Activated CD4-positive, alpha-beta T cell treated with anti-CD3 and anti-CD28 coated beads for 1 hour (primary cell): ENCODE measurements around the gene SNED1.
"Not testable (repeated sequence)": the region's sequence is repeated elsewhere in the genome, so short reads cannot be mapped to it uniquely, and the experiment has no call there.

Source experiments
- DNase-seq: peaks from one replicate; pipeline ENCODE4 v3.0.0-alpha.2; 2020

Gene SNED1

DNA sequence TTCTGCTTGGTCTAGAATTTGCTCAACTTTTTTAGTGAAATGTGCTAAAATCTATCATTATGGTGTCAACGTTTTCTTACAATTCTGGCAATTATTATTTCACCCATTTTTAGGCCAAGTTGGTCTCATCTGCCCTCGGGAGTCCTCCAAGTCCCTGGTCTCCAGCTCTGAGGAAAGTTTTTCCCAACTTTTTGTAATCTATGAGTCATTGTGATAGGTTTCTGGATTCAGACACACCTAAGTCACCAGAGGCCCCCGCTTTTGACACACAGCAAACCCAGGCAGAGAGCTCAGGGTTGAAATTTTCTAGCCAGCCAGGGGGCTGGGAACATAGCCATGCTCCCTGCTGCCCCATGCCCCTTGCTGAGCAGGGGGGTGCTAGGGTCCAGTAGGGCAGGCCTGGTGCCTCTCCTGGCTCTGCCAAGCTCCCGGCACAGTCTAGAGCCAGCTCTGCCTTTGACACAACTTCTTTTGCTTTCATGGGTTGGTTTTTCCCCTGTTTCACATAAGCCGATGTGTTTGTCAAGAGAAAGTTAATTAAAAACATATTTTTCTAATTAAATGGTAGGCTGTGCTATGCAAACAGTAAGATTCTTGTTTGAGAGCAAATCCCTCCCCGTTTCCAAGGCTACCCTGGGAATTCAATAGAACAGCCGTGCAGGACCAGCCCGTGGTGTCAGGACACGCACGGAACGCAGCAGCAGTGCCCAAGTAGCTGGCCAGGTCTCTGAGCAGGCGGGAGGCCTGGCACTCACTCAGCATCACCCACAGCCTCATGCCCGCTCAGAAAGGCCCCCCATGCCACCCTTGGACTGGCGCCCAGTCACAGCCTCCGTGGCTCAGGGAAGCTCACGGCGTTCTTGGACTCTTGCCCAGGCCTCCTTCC, 25.5 kb upstream of the SNED1 start:
- DNase-seq, result no peak

DNA sequence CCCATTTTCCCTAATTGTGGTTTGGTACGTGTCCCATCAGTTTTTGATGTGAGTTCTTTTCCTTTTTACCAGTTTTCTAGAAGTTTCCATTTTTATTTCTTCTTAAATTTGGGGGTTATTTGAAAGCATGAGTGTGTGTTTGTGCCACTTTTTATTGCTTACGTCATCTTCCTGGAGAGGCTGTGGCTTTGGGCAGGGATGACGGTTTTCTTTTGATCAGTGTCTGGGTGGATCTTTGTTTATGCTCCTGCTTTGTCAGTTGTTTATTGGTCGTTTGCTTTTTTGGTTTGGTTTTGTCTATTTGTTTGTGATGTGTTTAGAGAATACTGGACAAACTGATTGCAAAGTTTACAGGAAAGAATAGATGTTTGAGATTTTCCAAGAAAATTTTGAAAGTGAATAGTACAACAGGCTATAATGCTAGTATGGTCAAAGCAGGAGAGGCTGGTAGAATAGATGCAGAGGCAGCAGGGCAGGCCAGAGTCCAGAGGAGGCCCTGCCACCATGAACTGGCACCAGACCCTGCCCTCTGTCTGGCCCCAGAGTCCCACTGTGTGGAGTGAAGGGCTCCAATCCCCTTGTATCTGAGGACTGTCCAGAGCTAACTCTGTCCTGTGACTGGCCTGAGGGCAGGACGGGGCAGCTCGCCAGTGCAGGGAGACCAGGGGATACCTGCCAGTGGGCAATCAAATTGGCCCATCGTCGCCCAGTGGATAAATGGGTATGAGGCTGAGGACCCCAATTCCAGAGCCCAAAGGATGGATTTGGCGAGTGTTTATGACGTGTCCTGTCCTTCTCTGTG, 23.4 kb upstream of the SNED1 start:
- DNase-seq, result no peak

DNA sequence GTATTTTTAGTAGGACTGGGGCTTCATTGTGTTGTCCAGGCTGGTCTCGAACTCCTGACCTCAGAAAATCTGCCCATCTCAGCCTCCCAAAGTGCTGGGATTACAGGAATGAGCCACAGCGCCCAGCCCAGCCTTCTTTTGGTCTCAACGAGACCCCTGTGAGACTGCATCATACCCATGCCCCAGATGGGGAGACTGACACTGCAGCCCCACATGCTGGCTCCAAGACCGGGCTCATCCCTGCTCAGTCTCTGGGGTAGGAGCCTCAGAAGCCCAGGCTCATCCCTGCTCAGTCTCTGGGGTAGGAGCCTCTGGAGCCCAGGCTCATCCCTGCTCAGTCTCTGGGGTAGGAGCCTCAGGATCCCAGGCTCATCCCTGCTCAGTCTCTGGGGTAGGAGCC, 22.5 kb upstream of the SNED1 start:
- not testable (repeated sequence) for DNase-seq

DNA sequence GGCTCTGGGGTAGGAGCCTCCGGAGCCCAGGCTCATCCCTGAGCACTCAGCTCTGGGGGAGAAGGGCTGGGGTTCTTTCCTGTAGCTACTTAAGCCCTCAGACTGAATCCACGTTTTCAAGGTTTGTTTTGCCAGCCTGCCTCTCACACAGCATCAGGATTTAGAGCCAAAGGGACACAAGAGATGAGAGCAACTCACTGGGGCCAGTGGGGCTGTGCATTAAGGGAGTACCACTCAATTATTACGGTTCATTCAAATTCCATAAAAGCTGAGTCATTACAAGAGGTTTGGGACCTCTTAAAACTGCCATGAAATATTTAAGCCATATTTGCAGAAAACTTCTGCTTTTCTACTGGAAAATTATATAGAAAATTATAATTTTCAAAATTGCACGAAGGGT, 17.1 kb upstream of the SNED1 start:
- DNase-seq, result no peak

DNA sequence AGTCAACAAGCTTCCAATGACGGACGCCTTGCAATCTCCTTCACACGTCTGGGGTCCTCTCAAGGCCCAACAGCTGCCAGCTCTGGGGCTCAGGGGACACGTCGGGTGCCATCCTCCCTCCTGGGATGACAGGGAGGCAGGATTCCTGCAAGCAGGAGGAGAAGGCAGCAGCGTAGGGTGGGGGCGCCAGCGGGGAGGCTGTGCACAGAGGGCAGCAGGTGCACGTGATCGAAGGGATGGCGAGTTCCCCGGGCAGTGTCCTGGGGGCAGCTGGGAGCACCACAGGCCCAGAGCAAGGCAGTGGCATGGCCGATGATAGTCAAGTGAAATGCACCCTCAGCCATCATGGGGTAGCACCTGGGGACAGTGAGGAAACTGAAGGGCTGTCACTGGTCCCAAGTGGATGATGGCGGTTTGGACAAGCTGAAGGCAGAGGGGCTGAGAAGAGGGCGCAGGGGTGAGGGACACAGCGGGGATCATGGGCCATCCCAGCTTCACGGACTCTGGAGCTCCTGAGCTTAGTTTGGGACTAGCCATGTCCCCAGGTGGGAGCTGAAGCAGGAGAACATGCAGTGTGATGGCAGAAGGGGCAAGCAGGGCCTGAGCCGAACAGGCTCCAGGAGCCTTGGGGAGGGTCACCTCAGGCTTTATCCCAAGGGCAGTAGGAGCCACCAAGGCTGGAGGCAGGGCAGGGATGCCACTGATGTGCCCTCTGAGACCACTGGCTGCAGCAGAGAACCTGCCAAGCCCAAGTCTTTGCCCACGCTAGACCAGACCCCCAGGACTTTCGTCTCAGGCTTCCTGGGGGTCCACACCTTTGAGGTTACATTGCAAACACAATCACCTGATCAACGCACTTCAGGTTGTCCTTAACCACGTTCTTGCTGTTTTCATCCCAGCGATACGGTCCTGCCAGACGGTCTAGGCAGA, 16.3 kb upstream of the SNED1 start:
- no peak for DNase-seq

DNA sequence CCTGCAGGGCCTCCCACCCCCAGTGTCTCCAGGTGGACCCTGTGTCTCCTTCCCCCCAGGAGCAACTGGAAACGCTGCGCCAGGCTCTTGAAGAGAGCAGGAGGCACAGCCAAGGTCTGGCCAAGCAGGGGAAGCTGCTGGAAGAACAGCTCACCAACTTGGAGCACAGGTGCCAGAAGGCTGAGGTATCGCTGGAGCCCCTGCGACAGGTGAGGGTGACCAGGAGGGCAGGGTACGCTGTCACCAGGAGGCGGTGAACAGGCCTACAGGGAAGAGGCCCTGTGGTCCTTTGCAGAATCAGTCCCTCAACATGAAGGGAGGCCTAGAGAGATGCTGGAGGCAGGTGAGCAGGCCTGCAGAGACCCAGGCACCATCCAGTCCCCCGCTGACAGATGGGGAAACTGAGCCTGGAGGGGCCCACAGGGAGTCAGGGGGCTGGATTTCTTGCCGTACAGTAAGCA, 15.6 kb upstream of the SNED1 start:
- DNase-seq, result no peak

DNA sequence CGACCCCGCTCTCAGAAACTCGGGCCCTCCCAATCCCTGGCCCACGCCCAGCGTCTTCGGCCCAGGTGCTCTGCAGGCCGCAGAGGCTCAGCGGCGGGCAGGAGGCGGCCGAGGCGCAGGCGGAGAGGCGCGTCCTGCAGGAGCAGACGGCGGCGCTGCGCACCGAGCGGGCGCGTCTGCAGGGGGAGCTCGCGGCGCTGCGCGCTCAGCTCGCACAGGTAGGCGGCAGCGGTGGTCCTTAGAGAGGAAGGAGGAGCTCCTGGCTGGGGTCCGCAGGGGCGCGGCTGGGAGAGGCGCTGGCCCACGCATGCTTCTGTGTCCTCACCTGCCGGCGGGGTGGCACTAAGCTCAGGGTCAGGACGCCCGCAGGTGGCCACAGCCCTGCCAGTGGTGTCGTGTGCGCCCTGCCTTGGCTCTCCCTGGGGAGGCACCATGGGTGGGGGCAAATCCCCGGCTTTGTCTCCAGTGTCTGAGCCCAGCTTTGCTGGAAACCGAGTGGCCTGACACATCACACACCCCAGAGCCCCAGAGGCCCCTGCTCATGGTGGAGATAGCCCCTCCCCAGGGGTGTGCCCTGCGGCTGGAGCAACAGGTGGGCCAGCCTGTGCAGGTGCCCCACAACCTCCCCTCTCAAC, 14.9 kb upstream of the SNED1 start:
- no peak for DNase-seq

DNA sequence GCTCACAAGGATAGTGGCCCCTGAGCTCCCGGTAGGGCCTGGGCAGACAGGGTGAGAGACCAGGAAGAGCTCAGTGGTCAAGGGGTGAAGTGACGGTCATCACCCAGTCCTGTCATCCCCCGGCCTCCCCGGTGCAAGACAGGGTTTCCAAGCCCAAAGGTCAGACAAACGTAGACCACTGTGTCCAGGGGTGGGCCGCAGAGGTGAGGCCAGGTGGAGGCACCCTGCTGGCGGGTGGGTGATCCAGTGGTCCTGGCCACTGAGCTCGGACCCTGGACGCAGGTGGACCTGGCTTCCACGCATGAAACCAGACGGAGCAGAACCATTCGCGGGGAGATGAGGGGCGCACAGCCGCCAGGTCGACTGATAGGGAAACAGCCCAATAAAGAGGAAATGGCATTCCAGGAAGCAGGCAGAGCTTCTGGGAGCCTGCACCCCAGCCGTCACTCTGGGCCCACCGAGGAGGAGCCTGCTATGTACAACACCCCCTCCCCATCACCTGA, 14.4 kb upstream of the SNED1 start:
- DNase-seq, result no peak

DNA sequence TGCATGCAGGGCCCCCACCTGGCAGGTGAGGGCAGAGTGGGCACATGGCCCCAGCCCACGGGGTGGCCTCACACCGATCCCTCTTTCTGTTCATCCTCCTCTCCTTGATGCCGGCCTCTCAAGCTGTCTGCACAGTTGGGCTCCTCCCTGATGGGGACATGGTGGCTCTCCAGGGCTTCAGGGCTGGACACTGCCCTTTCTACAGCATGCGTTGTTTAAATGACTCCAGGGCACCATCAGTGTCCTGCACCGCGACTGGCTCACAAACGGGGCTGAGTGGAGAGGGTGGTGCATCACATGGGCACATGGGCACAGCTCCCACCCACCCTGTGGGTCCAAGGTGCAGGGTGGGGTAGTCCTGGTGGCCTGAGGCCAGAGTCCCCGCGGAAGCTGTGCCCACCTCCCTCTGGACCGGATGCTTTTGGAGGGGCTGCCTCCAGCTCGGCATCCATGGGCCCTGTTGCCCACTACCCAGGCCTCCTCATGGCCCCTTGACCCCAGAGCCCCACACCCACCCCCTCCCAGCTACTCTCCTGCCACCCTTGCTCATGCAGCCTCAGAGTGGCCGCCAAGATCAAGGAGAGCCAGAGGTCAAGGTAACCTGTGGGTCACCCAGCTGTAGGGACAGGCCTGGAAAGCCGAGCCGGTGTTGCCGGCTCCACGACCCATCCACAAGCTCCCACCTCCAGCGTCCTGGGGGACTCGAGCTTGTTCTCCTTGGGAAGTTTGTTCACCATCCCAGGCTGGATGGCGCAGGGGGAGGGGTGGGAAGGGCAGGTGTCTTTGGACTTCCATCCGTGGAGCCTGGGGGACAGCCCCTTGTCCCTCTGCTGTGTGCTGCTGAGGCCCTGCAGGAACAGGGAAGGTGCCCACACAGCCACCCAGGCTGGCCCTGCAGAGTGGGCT, 12.3 kb upstream of the SNED1 start:
- no peak for DNase-seq

DNA sequence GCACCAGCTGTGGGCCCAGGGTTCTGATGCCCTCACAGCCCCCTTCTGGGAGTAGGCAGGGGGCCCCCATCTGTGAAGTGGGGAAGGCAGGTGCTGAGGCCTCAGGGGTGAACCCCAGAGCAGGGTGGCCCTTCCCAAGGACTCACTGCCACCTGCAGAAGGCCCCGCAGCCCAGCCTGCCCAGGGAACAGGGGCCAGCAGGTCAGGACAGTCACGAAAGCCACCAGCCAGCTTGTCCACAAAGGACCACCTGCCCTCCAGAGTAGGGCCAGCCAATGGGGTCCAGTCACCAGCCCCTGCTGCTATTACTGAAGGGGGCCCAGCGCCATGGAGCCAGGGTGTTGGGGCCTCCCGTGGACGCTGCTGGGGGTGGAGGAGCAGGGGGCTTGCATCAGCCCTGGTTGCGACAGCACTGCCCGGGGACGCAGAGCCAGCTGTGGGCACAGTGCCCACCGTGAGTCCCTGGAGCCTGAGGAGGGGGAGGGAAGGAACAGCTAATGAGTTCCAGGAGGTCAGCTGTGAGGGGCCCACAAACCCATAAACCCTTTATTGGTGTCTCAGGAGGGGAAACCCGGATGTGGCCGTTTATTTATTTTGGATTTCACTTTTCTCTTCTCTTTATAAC, 11.5 kb upstream of the SNED1 start:
- no peak for DNase-seq

DNA sequence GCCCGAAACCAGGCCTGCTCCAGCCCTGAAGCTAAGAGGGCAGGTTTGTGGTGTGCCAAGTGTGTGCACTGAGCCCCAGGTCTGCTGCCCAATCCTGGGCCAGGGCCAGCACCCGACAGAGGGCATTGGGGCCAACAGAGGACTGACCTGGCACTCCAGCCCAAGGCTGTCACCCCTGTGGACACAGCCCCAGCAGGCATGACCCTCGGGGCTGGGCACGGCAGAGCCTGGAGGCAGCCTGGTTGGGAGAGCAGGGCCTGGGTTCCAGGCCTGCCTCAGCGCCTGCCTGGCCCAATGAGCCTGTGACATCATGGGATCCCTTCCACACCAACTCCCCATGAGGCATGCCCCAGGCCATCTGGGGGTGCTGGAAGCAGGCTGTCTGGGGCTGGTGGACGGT, 10.8 kb upstream of the SNED1 start:
- no peak for DNase-seq

DNA sequence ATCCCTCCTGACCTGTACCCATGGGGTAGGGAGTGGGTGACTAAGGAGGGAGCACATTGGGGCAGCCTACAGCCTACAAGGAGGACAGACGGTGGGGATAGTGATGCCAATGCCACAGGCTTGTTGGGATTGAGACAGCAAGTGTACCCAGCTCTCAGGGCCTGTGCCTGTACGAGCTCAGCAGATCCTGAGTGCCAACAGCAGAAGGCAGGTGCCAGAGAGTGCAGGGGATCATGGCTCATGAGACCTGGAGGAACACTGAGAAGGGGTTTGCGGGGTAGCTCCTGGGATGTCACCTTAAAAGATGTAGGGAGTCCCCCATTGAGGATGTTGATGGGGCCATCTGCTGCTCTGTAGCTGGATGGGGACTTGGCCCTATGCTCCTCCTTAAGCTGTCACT, 10.3 kb upstream of the SNED1 start:
- no peak for DNase-seq

DNA sequence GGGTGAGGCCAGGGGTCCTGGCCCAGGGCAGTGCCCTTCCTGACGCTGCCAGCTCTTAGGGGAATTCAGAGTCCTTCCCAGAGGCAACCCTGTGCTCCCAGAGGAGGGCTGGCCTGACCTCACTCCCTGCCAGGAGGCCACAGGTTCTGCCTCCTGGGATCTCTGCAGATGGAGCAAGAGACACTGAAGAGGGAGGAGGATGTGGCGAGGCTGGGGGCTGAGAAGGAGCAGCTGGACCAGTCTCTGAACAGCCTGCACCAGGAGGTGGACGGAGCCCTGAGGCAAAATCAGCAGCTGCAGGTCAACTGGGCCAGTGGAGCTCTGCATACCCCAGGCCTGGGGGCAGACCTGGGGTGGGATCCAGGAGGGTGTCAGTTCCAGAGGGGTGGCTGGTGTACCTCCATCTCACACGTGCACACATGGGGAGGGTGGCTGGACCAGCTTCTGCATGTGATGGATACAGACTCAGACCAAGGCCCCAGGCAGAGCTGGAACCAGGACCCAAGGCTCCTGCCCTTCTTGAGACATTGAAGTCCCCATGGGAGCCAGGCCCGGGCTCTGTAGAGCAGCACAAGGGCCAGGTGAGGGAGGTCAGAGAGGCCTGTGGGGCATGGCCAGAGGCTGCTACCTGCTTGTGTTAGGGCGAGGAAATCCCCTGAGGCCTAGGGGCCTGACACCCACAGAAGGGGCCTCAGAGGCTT, 9.7 kb upstream of the SNED1 start:
- no peak for DNase-seq

DNA sequence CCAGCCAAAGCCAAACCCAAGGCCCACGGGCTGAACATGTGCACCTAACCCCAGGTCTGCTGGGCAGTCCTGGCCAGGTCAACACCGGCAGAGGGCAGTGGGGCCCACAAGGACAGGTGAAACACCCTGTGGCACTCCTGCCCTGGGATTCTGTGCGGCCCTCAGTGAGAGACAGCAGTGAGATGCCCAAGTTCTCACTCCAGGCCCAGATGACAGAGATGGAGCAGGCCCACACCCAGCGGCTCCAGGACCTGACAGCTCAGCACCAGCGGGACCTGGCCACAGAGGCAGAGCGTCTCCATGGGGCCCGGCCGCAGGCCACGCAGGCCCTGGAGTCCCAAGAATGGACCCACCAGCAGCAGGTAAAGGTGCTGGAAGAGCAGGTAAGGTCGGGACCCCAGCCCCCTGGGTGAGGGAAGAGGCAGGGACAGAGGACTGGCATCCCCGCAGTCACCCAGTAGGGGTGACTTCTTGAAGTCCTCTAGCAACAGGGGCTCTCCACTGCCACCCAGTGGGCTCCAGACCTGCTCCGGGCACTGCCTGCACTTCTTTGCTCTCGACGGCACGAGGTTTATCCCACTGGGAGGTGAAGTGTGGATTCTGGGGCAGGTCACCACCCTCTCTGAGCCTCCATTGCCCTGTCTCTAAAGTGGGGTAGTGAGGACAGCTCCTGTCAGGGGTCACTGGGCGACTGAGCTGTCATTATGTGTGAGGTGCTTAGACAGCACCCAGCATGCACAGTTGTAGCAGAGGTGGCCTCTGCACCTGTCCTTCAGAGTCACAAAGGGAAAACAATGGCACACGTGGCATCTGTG, 8.8 kb upstream of the SNED1 start:
- no peak for DNase-seq

DNA sequence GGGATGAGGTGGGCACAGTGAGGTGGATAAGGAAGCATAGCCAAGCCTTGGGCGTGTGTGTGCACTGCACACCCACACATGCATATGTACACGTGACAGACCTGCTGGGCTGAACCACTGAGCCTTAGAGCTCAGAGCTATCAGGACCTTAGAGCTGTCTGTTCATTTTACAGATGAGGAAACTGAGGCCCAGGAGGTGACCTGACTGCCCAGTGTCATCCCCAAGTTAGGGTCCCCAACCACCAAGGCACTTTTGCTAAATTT, 8.2 kb upstream of the SNED1 start:
- DNase-seq, result no peak

DNA sequence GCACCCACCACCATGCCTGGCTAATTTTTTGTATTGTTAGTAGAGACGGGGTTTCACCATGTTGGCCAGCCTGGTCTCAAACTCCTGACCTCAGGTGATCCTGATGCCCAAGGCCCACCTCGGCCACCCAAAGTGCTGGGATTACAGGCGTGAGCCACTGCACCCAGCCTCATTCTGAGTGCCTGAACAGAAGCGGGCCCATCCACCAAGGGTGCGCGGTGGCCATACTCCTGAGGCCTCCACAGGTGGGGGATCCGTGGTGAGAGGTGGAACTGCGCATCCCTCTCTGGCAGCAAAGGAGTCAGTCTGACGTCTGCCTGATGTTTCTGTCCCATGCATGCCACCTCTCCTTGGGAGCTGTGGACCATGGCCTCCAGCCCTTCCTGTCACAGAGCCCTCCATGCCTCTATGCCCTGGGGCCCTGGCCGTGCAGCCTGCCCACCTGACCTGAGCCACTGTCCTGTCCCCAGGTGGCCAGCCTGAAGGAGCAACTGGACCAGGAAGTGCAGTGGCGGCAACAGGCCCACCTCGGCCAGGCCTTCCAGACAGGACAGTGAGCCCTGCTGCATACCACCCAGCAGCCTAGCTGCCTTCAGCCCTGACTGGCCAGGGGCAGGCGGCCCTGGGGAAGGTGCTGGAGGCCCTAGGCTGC, 7.6 kb upstream of the SNED1 start:
- no peak for DNase-seq

DNA sequence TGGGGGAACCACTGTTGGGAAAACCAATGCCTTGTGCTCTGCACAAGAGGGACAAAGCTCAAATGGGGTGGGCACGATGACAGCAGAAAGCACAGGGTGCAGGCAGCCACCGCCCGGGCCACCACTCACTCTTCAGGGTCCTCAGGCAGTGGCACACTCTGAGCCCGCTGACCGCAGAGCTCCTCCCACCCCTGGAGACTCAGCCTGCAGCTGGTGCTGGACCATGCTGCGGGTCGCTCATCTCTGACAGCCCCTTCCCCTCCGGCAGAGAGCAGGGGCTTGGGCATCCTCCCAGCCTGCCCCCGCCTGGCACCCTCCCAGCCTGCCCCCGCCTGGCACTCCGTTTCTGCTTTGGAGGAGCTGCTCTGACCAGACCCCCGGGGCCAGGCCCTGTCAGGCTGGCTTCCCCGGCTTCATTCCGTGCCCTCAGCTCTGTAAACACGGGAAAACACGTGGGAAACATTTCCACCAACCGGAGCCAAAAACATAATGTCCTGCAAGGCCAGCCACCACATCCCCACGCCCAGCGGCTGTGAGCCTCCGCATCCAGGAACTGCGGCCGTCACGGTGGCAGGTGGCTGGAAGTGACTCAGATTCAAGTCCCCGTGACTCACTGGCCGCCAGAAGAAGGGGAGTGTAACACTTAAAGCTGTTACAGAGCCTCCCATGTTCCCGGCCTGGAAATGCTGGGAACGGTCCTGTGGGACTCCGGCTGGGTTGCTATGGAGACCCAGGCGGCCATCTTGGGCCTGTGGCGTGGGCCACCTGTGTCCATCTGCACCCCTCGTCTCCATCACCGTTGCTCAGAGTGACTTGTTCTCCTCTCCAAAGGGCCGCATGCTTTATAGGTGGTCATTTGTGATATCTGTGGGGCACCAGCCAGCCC, 6.8 kb upstream of the SNED1 start:
- no peak for DNase-seq
